Prostate gland (tissue), 2 donors: ENCODE data around the gene ZNF578.

ENCODE experiments used
- CTCF ChIP-seq, 4 experiments: fragments of 200-600 bp in 2 of 4; fragments of 450-650 bp in 2 of 4; sonication (generic) in 2 of 4; IDR thresholded peaks; 1 replicate in 3 of 4; 2 replicates in 1 of 4; pipeline ENCODE4 v1.5.1; 2016 to 2019; ENCODE audit warnings: antibody characterized with exemption in 4 of 4, mild to moderate bottlenecking in 2 of 4, moderate library complexity in 2 of 4
- POLR2A ChIP-seq: fragments of 450-650 bp; IDR thresholded peaks from one replicate; pipeline ENCODE4 v1.6.1; 2016; ENCODE audit warnings: antibody characterized with exemption, mild to moderate bottlenecking
- POLR2AphosphoS5 ChIP-seq: sonication (generic); formaldehyde crosslinking; IDR thresholded peaks from one replicate; pipeline ENCODE4 v1.6.1; 2017; ENCODE audit warnings: antibody characterized with exemption

- TF ChIP-seq CTCF (IDR thresholded peaks at IDR 0.05) (no peak), POLR2A (no peak), POLR2AphosphoS5 (no peak)
Measured at GRCh38 chr19:52498571-52498970, 45.2 kb downstream of the ZNF578 start.
